ENCODE measurements around the gene BCR. TPM values are rescaled to one million over a fixed set of nuclear protein-coding genes. Genes with fewer than 3 reads are reported as not detected.

Gene BCR
- total and polyA plus RNA-seq, 2 of the 13 experiments (the other 11 are each of a cell fraction or from before 2014, with no cell fraction given) = 19.9 to 33.6 TPM

- TF ChIP-seq, protein P1, sequence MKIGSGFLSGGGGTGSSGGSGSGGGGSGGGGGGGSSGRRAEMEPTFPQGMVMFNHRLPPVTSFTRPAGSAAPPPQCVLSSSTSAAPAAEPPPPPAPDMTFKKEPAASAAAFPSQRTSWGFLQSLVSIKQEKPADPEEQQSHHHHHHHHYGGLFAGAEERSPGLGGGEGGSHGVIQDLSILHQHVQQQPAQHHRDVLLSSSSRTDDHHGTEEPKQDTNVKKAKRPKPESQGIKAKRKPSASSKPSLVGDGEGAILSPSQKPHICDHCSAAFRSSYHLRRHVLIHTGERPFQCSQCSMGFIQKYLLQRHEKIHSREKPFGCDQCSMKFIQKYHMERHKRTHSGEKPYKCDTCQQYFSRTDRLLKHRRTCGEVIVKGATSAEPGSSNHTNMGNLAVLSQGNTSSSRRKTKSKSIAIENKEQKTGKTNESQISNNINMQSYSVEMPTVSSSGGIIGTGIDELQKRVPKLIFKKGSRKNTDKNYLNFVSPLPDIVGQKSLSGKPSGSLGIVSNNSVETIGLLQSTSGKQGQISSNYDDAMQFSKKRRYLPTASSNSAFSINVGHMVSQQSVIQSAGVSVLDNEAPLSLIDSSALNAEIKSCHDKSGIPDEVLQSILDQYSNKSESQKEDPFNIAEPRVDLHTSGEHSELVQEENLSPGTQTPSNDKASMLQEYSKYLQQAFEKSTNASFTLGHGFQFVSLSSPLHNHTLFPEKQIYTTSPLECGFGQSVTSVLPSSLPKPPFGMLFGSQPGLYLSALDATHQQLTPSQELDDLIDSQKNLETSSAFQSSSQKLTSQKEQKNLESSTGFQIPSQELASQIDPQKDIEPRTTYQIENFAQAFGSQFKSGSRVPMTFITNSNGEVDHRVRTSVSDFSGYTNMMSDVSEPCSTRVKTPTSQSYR (CRISPR knock-in tag; IDR thresholded peaks at IDR 0.05; ENCODE audit: borderline replicate concordance) = peak; percentile 36; the same call in 1 of the 2 replicates
- TF ChIP-seq SKIL (CRISPR knock-in tag; IDR thresholded peaks at IDR 0.05; ENCODE audit: borderline replicate concordance) (peak; percentile 27; the same call in 1 of the 2 replicates), JUN (CRISPR knock-in tag; IDR thresholded peaks at IDR 0.05) (no peak), HNRNPLL (IDR thresholded peaks at IDR 0.05; ENCODE audit: low read depth, low read length, poor library complexity, severe bottlenecking) (peak; percentile 80), THAP11 (CRISPR knock-in tag; IDR thresholded peaks at IDR 0.05) (no peak), ZNF562 (CRISPR knock-in tag; IDR thresholded peaks at IDR 0.05; ENCODE audit: borderline replicate concordance) (no peak), KLF16 (CRISPR knock-in tag; IDR thresholded peaks at IDR 0.05) (0 out of 4 replicates have a peak, but pooled peaks of 1 of the 2 experiments have one; percentile 32), DPF2 (CRISPR knock-in tag; IDR thresholded peaks at IDR 0.05; ENCODE audit: borderline replicate concordance, low read depth) (no peak), KDM6A (CRISPR knock-in tag; IDR thresholded peaks at IDR 0.05; ENCODE audit: low read depth) (no peak), ZNF17 (CRISPR knock-in tag; IDR thresholded peaks at IDR 0.05) (no peak), TFAP4 (IDR thresholded peaks at IDR 0.05; ENCODE audit: borderline replicate concordance, low read depth) (no peak; the same call in 1 of the 2 replicates), ZEB1 (IDR thresholded peaks at IDR 0.05; ENCODE audit: insufficient replicate concordance, low read depth) (no peak), ZNF225 (CRISPR knock-in tag; IDR thresholded peaks at IDR 0.05) (no peak), XBP1 (CRISPR knock-in tag; IDR thresholded peaks at IDR 0.05) (no peak), FIP1L1 (IDR thresholded peaks at IDR 0.05; ENCODE audit: borderline replicate concordance, insufficient read depth, low read depth, low read length) (no peak), ZFX (CRISPR knock-in tag; IDR thresholded peaks at IDR 0.05; ENCODE audit: low read depth) (peak; percentile 32; the same call in 1 of the 2 replicates), ZNF160 (CRISPR knock-in tag; IDR thresholded peaks at IDR 0.05) (no peak), STAG1 (CRISPR knock-in tag; IDR thresholded peaks at IDR 0.05) (0 out of 2 replicates have a peak, but pooled peaks have one; percentile 8), ZGPAT (CRISPR knock-in tag; IDR thresholded peaks at IDR 0.05) (0 out of 2 replicates have a peak, but pooled peaks have one; percentile 38), BRD4 (CRISPR knock-in tag; IDR thresholded peaks at IDR 0.05) (no peak)
- TF ChIP-seq, protein P2, sequence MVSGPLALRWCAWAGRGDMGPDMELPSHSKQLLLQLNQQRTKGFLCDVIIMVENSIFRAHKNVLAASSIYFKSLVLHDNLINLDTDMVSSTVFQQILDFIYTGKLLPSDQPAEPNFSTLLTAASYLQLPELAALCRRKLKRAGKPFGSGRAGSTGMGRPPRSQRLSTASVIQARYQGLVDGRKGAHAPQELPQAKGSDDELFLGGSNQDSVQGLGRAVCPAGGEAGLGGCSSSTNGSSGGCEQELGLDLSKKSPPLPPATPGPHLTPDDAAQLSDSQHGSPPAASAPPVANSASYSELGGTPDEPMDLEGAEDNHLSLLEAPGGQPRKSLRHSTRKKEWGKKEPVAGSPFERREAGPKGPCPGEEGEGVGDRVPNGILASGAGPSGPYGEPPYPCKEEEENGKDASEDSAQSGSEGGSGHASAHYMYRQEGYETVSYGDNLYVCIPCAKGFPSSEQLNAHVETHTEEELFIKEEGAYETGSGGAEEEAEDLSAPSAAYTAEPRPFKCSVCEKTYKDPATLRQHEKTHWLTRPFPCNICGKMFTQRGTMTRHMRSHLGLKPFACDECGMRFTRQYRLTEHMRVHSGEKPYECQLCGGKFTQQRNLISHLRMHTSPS (CRISPR knock-in tag; IDR thresholded peaks at IDR 0.05; ENCODE audit: low read depth) = no peak
Observed at GRCh38 chr22:23180301-23180892, at the start of gene BCR (continued).
